Epithelial cell of prostate (primary cell): ENCODE data around the gene CEP44.
A peak's percentile ranks its signal among the peaks of the same experiment; 100 is the strongest.
"Not testable (repeated sequence)": the region's sequence is repeated elsewhere in the genome, so short reads cannot be mapped to it uniquely, and the experiment has no call there.

Experiments
- DNase-seq: peaks from one replicate; pipeline ENCODE4 v3.0.0-alpha.2; 2011; ENCODE audit warnings: low read depth, low spot score
- H3K27ac ChIP-seq: fragments of 450-650 bp; 2 replicates; pipeline ENCODE4 v1.5.1; 2017; ENCODE audit warnings: mild to moderate bottlenecking

Gene CEP44

GRCh38 chr4:174318829-174319764 is 35.4 kb downstream of the CEP44 start:
- no peak for DNase-seq
- H3K27ac ChIP-seq: no peak overlapping the region

DNA sequence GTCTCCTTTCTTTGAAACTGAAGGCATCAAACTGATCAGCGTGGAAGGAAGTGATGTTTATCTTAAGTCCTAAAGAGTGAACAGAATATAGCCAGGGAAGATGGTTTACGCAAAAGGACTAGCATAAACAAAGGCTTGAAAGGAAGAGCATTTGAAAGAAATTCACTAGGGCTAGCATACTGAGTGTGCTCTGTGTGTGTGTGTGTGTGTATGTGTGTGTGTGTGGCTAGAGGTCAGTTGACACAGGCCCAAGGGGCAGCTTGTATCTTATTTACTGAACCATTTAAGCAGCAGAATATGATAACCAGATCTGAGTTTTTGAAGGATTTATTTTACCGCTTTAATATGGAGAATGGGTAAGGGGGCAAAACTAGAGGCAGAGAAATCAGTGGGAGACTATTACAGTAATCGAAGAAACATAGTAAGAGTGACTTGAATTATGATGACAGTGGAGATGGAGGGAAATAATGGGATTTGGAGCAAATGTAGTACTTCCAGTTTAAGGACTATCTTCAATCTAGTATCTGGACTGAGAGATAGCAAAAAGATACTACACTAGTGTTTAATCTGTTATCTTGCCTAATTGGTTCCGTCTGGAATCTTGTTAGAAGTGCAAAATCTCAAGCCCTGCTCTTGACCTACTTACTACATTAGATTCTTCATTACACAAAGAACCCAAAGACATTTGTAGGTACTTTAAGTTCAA is 36.9 kb downstream of the CEP44 start:
- no peak overlapping the region for H3K27ac ChIP-seq
- DNase-seq: no peak

GRCh38 chr4:174324236-174324635 is 40.5 kb downstream of the CEP44 start:
- DNase-seq: no peak
- H3K27ac ChIP-seq: no peak overlapping the region

DNA sequence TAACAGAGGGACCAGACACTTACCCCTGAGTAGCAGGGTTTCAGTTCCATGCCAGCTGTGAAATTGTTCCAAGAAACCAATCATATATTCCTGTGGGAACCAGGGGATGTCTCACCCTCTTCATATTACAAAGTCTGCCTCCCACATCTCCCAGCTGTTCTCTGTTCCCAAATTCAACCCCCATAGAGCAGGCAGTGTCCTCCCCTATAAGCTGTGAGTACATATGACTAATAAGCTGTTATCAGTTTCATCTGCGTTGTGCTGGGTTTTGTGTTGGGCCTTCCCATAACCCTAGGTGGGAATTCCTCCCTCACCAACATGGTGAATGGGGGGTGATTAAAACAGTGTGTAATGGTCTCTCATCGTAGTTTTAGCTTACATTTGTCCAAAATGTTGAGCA is 41.0 kb downstream of the CEP44 start:
- no peak for DNase-seq
- H3K27ac ChIP-seq: no peak overlapping the region

DNA sequence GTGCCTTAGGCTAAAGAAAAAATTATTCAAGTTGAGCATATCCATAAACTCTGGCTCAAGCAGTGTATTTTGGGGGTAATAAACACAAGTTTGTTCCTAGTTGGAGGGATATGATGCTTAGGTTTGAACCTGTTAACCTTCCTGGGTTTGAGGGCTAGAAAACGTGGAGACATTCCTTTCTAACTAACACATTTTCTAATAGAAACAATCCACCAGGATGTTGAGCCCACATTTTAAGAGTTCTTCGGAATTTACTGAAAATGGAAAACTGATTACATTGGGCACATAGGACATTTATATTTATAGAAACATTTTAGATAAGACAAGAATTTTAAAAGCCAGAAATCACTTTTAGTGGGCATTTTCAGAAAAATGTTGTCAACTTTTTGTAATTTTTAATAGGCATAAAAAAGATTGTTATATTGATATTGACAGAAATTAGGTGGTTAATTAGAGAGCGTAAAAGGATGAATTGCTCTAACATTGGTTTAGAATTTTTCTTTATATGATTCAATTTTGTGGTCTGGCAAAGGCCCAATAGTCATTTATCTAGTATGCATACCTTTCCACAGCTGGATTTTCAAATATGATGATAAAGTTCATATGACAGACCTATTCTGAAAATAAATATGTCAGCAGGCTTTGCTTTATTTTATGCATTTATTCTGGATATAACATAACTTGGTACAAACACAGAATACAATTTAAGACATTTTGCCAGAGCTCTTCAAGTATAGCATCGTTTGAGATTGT is 49.2 kb downstream of the CEP44 start:
- H3K27ac ChIP-seq: peak overlapping the region; percentile 75
- no peak for DNase-seq

- peak overlapping the region; percentile 75 for H3K27ac ChIP-seq
- peak; percentile 92 for DNase-seq
These were observed 50.9 kb downstream of the CEP44 start for GRCh38 chr4:174334628-174335027.

- no peak overlapping the region for H3K27ac ChIP-seq
- no peak for DNase-seq
These were observed 57.0 kb downstream of the CEP44 start for GRCh38 chr4:174340714-174341113.

GRCh38 chr4:174349156-174349555 is 65.4 kb downstream of the CEP44 start:
- no peak overlapping the region for H3K27ac ChIP-seq
- no peak for DNase-seq

GRCh38 chr4:174352061-174352819 is 68.5 kb downstream of the CEP44 start:
- DNase-seq: no peak

GRCh38 chr4:174357321-174357720 is 73.6 kb downstream of the CEP44 start:
- H3K27ac ChIP-seq: no peak overlapping the region
- DNase-seq: no peak

More at GRCh38 chr4:174352061-174352819, 68.5 kb downstream of the CEP44 start:
- H3K27ac ChIP-seq: no peak overlapping the region

GRCh38 chr4:174358410-174358809 is 74.7 kb downstream of the CEP44 start:
- no peak for DNase-seq
- peak overlapping the region; percentile 59 for H3K27ac ChIP-seq

- H3K27ac ChIP-seq: peak overlapping the region; percentile 59
- peak; percentile 87 for DNase-seq
These were observed 75.1 kb downstream of the CEP44 start for GRCh38 chr4:174358829-174359228.

DNA sequence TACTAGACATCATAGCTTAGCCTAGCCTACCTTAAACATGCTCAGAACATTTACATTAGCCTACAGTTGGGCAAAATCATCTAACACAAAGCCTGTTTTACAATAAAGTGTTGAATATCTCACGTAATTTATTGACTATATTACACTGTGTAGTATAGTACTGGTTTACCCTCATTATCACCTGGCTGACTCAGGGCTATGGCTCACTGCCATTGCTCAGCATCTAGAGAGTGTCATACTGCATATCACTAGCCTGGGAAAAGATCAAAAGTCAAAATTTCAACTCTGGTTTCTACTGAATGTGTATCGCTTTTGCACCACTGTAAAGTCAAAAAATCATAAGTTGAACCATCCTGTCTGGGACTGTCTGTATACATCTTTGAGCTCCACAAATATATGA is 78.6 kb downstream of the CEP44 start:
- DNase-seq: peak; percentile 50
- no peak overlapping the region for H3K27ac ChIP-seq

GRCh38 chr4:174363782-174364181 is 80.1 kb downstream of the CEP44 start:
- H3K27ac ChIP-seq, DNase-seq: not testable (repeated sequence)

DNA sequence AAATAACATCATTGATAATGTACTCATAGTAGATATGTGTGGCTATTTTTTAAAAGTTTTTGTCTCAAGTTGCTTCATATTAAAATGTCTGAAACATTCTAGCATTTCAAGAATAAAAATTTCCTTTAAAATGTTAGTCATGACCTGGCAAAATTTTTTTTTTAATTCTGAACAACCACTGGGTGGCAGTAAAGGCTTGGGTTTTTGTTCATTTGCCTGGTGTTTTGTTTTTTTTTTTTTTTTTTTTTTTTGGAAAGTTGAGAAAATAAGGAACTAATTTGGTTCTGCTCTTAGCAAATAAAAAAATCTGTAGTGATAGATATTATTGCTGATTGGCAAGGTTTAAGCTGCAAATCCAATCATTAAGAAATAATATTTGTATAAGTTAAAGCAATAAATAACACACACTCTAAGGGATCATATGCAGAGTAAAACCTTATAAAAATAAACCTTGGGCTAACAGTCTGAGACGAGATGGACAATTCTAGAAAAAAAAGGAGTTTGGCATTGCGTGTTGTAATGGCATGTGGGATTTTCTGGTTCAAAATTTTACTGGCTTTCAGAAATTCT is 81.4 kb downstream of the CEP44 start:
- DNase-seq: no peak
- no peak overlapping the region for H3K27ac ChIP-seq

GRCh38 chr4:174369985-174370384 is 86.3 kb downstream of the CEP44 start:
- DNase-seq: no peak
- H3K27ac ChIP-seq: no peak overlapping the region

- no peak for DNase-seq
These were observed 90.1 kb downstream of the CEP44 start for GRCh38 chr4:174373821-174374220.

GRCh38 chr4:174375422-174375821 is 91.7 kb downstream of the CEP44 start:
- DNase-seq: no peak
- no peak overlapping the region for H3K27ac ChIP-seq

More at GRCh38 chr4:174373821-174374220, 90.1 kb downstream of the CEP44 start:
- no peak overlapping the region for H3K27ac ChIP-seq

DNA sequence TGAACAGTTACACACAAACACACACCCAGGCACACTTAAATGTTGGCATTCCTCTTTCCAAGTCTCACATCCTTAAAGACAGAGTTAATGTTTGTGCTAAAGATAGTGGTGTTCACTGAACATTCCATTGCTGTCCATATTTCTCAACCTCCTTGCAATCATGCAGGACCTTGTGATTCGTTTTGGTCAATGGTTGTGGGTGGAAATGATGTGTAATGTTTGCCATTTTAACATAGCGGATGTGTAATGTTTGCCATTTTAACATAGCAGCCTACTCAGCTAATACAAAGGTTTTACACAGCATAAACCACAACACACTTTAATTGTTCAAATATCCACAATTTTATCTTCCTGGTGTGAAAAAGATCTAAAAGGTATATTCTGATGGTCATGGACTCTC is 93.9 kb downstream of the CEP44 start:
- DNase-seq: no peak
- peak overlapping the region; percentile 47 for H3K27ac ChIP-seq

DNA sequence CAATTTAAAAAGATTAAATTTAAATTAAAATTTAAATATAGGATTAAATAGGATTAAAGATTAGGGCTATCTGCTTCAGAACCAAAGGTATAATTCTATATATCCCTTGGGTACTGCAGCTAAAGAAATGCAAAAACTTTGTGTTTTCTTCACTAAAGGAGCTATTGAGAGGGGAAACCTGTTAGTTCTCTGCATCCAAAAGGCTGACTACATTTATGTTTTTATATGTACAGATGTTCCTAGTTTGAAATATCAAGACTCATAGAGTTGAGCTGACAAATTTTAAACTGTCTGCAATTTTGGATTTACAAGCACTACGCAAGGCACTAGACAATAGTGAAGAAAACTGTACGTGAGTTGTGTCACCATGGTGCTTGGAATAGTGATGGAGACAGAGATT is 95.2 kb downstream of the CEP44 start:
- H3K27ac ChIP-seq: no peak overlapping the region
- no peak for DNase-seq
